Right ventricle myocardium superior (tissue), 1 donor: ENCODE data around the gene RPS4Y2. TPM values are rescaled to one million over a fixed set of nuclear protein-coding genes. Genes with fewer than 3 reads are reported as not detected.

ENCODE experiments used
- ATAC-seq: fragments of 200-7000 bp; cut with Tn5 transposase; one replicate; pipeline ENCODE4 v1.9.1; 2020; ENCODE audit warnings: mild to moderate bottlenecking; ENCODE audit not compliant: poor library complexity
- DNase-seq: peaks from one replicate; pipeline ENCODE4 v3.0.0-alpha.2; 2020
- intact Hi-C: fragments of 100-400 bp; cut with DNase I; formaldehyde crosslinking; loops from one replicate; pipeline ENCODE4 v1.11.2; 2022
- total RNA-seq: library from RNA; stranded (reverse); fragmentation: NEBNext Ultra II Directional; extraction: Animal tissue kit (Norgen Biotek cat#: 25700); gene quantifications from one replicate; pipeline ENCODE4 v1.2.1, GENCODE V29; 2021
- donor health status: DM: no; HTN: yes; CAD: no; lungs with severe emphysema.

Gene RPS4Y2
- total RNA-seq, 1 donor from 2014 or later: not detected

GRCh38 chrY:20813459-20813858 is 57.6 kb downstream of the RPS4Y2 start:
- intact Hi-C loops: no loop called here
- no peak for ATAC-seq
- no peak for DNase-seq

DNA sequence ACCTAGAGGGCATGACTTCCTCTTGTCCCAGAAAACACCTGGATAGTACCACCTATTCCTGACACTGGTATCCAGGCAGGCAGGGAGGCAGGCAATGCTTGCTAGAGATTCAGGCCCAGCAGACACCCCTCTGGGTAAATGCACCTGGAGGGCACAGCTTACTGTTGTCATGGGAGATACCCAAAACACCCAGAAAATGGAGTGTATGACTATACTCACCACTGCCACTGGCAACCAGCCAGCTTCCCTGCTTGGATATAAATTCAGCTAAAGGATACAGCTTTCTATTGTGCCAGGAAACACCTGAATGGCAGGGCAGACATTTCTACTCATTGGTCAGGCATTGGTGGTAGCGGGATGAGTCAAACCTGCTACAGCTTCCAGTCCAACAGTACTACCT is 58.9 kb downstream of the RPS4Y2 start:
- intact Hi-C loops: no loop called here
- DNase-seq (no peak), ATAC-seq (no peak)

DNA sequence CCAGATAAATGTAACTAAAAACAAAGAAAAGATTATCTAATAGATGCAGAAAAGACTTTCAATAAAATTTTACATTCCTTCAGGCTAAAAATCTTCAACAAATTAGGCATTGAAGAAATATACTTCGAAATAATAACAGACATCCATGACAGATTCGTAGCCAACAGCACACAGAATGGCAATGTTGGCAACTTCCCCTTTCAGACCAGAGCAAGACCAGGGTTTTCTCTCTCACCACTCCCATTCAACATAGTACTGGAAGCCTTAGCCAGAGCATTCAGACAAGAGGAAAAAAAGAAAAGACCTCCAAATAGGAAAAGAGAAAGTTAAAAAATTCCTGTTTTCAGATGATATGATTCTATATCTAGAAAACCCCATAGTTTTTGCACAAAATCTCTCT is 61.2 kb downstream of the RPS4Y2 start:
- intact Hi-C loops: no loop called here
- DNase-seq (no peak), ATAC-seq (no peak)

Other genes with a start within 250 kb of the RPS4Y2 start
- gene EIF1AY, start 180.3 kb upstream of the RPS4Y2 start, total RNA-seq: 225 TPM